BJ (cell line): ENCODE data around the gene IGIP. TPM values are rescaled to one million over a fixed set of nuclear protein-coding genes. Genes with fewer than 3 reads are reported as not detected.

Experiments
- CTCF ChIA-PET: fragments of 350-600 bp; formaldehyde crosslinking; extraction: SDS; loops from one replicate; lab custom pipeline; 2021; ENCODE audit warnings: antibody characterized with exemption, inconsistent platforms; lab: Yijun Ruan, JAX
- POLR2A ChIA-PET: fragments of 300-600 bp; sonication (Branson Sonifier 250); formaldehyde crosslinking; extraction: SDS; loops from one replicate; lab custom pipeline; 2021; ENCODE audit warnings: antibody characterized with exemption; lab: Charles Lee
- DNase-seq: peaks from one replicate; pipeline ENCODE4 v3.0.0-alpha.2; 2011; ENCODE audit warnings: low read depth
- H3K27me3 ChIP-seq: 2 replicates; pipeline ENCODE4 v1.6.0; 2011; ENCODE audit warnings: low read length; ENCODE audit not compliant: control insufficient read depth, insufficient read depth
- H3K36me3 ChIP-seq: 2 replicates; pipeline ENCODE4 v1.5.1; 2011; ENCODE audit warnings: low read length; ENCODE audit not compliant: control insufficient read depth, insufficient read depth
- H3K4me3 ChIP-seq: 2 replicates; pipeline ENCODE4 v1.5.1; 2011; ENCODE audit warnings: low read depth, mild to moderate bottlenecking, control low read depth, low read length
- polyA plus RNA-seq: library from polyadenylated mRNA; depleted of rRNA; stranded (reverse); fragments of >200 nt; gene quantifications from 2 replicates; pipeline ENCODE4 v1.2.3, GENCODE V29; 2011
- TF ChIP-seq, protein P1 (sequence below): IDR thresholded peaks from 2 replicates; pipeline ENCODE4 v1.5.1; 2011; ENCODE audit warnings: low read depth, mild to moderate bottlenecking, control low read depth, inconsistent platforms, low read length, moderate library complexity; ENCODE audit not compliant: insufficient read depth

IGIP gene
- polyA plus RNA-seq, 1 experiment = 1.5 TPM

DNA sequence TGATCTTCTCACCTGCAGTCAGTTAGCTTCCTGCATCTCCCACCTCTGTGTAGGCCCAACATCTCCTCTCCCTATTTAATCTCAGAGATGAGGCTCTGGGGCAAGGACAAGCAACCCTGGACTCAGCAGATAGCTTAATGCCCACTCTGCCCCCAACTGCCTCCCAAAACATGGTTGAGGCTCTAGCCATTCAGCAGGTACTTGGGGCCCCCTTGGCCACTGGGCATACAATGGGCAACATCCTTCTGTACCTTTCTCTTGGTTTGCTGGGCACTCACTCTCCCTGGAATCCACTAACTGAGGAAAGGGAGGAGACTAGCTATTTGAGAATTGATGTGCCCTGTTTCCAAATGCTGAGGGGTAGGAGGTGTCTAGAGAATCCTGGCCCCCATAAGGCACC lies 9.4 kb downstream of the IGIP start:
- TF ChIP-seq, protein P1, sequence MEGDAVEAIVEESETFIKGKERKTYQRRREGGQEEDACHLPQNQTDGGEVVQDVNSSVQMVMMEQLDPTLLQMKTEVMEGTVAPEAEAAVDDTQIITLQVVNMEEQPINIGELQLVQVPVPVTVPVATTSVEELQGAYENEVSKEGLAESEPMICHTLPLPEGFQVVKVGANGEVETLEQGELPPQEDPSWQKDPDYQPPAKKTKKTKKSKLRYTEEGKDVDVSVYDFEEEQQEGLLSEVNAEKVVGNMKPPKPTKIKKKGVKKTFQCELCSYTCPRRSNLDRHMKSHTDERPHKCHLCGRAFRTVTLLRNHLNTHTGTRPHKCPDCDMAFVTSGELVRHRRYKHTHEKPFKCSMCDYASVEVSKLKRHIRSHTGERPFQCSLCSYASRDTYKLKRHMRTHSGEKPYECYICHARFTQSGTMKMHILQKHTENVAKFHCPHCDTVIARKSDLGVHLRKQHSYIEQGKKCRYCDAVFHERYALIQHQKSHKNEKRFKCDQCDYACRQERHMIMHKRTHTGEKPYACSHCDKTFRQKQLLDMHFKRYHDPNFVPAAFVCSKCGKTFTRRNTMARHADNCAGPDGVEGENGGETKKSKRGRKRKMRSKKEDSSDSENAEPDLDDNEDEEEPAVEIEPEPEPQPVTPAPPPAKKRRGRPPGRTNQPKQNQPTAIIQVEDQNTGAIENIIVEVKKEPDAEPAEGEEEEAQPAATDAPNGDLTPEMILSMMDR = no peak
- ChIA-PET CTCF (interaction anchor here (0.6 to 6.7 kb wide), 3 partner anchors 10 to 21 kb away, joined by 3 to 53 read pairs (median 3); no protein-coding TSS in a partner anchor), POLR2A (interaction anchor here (0.6 kb wide), 1 partner anchor 19 kb away, joined by 3 read pairs; no protein-coding TSS in a partner anchor)
- Histone ChIP-seq H3K27me3 (no peaks in the 10 kb centered on the region), H3K36me3 (no peaks in the 10 kb centered on the region), H3K4me3 (no peak overlapping the region)
- no peak for DNase-seq

DNA sequence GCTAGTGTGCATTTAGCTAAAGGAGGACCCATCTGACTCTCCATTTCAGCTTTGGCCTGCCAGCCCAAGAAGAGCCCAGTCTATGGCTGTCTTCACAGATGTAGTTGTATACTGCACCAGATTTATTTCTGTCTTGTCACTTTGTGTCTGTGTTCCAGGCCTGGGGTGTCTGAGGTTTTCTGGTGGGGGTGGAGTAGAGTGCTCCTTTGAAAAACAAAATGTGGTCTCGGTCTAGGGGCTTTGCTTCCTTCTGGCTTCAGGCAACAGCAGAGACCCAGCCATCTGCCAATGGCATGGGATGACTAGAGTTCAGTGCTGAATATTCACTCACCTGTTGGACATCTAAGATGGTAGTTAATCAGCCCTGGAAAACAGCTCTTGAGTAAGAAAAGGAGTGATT lies 10.9 kb downstream of the IGIP start:
- H3K36me3 ChIP-seq = no peaks in the 10 kb centered on the region
- DNase-seq = no peak
- TF ChIP-seq, protein P1 = no peak
- ChIA-PET CTCF (interaction anchor here (0.6 to 6.7 kb wide), 2 partner anchors 8 to 61 kb away, joined by 3 to 53 read pairs; no protein-coding TSS in a partner anchor), POLR2A (no interaction called here)
- no peaks in the 10 kb centered on the region for H3K27me3 ChIP-seq
- H3K4me3 ChIP-seq = no peak overlapping the region

DNA sequence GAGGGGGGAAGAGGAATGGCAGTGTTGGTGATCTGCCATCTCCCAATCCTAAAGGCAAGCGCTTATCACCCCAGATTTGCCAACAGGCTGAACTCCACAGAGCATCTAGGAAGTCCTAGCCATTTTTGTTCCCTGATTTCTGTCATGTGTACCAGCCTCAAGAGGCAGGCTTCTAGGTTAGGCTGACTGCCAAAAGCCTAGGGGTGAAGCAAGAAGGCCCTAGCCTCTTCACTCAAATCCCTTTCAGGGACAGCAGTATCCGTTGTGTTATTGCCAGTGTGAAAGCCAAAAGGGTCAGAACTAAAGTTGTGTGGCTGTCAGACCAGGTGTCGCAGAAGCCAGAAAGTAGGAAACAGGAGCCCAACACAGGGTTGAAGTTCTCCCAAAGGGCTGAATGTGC lies 14.7 kb downstream of the IGIP start:
- TF ChIP-seq, protein P1 = no peak
- no peak overlapping the region for H3K4me3 ChIP-seq
- no peak for DNase-seq
- H3K27me3 ChIP-seq = no peaks in the 10 kb centered on the region
- H3K36me3 ChIP-seq = no peaks in the 10 kb centered on the region; the same call in 1 of the 2 replicates
- ChIA-PET CTCF (interaction anchor here (0.6 to 9.1 kb wide), 2 partner anchors 23 to 372 kb away, joined by 3 to 118 read pairs; partner anchors contain the start of gene PURA), POLR2A (no interaction called here)

DNA sequence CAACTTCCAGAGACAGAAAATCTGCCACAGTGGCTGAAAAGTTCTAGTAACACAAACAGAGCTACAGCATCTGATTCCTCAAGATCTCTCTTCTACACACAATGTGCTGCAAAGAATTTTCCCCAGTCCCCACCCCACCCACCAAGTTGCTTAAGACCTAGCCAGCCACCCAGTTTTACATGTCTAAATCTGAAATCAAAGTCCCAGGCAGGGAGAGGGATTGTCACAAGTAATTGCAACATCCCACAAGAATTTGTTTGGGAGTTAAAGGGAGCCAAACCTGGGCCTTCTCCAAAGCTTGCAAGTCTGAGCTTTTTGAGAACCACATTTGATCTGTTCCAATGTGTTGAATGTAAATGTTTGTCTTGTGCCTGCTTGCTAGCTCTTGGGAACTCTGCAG lies 15.5 kb downstream of the IGIP start:
- Histone ChIP-seq H3K27me3 (no peaks in the 10 kb centered on the region), H3K36me3 (no peaks in the 10 kb centered on the region; the same call in 1 of the 2 replicates), H3K4me3 (no peak overlapping the region)
- peak; percentile 29 for DNase-seq
- TF ChIP-seq, protein P1 = no peak
- ChIA-PET POLR2A (no interaction called here), CTCF (interaction anchor here (0.6 to 9.1 kb wide), 5 partner anchors 9 to 371 kb away, joined by 3 to 118 read pairs (median 8); partner anchors contain the start of gene PURA)

DNA sequence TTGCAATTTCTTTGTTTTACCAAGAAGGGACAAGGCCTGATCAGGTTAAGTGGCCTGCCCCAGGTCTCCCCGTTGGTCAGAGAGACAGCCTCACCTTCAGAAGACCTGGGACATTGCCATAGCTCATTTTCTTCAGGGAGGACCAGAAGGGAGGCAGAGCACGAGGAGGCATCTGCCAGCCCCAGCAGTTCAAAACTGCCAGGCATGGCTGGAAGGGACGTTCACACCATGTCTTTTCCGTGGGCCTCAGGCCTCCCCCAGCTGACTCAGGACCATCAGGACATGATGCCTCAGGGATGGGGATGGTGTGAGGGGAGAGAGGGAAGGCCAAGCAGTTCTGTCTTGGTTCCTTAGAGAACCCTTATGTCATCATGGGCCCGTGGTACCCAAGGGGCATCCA lies 16.5 kb downstream of the IGIP start:
- ChIA-PET CTCF (interaction anchor here (1.3 to 9.1 kb wide), 7 partner anchors 8 to 68 kb away, joined by 3 to 118 read pairs (median 52); partner anchors contain the start of gene PURA), POLR2A (no interaction called here)
- TF ChIP-seq, protein P1 = no peak

More for the DNA sequence above, 16.5 kb downstream of the IGIP start:
- Histone ChIP-seq H3K4me3 (no peak overlapping the region), H3K27me3 (no peaks in the 10 kb centered on the region), H3K36me3 (no peaks in the 10 kb centered on the region; the same call in 1 of the 2 replicates)
- no peak for DNase-seq
